HepG2 (cell line): ENCODE data around the gene C1QL2. TPM values are rescaled to one million over a fixed set of nuclear protein-coding genes. Genes with fewer than 3 reads are reported as not detected.

ENCODE experiments used
- ATAC-seq: fragments of 200-7000 bp; cut with Tn5 transposase; 3 replicates; pipeline ENCODE4 v1.9.1; 2020; ENCODE audit warnings: mild to moderate bottlenecking, moderate library complexity
- BruUV-seq: library from RNA; stranded (reverse); fragments of 400-500 nt; replicated peaks from 2 replicates; lab custom pipeline; 2021; lab: Mats Ljungman, UMichigan
- CTCF ChIA-PET: fragments of 300-600 bp; formaldehyde crosslinking; extraction: SDS; loops from one replicate; lab custom pipeline; 2021; ENCODE audit warnings: low total read pairs, inconsistent platforms, low intra/inter-chr PET ratio; lab: Yijun Ruan, JAX
- POLR2A ChIA-PET: fragments of 350-600 bp; sonication (Branson Sonifier 250); formaldehyde crosslinking; loops from one replicate; lab custom pipeline; 2020; ENCODE audit warnings: antibody characterized with exemption, inconsistent platforms; lab: Yijun Ruan, JAX
- DNase-seq: peaks from one replicate; pipeline ENCODE4 v3.0.0-alpha.2; 2015; ENCODE audit warnings: low spot score
- FAIRE-seq: peaks from 3 replicates; lab custom pipeline; 2011; peaks lifted over from hg19 to GRCh38; lab: Jason Lieb, UNC
- H2AFZ ChIP-seq: one replicate; pipeline ENCODE4 v1.6.1; 2011; ENCODE audit warnings: low read length, inconsistent platforms
- H3K27ac ChIP-seq: fragments of 300-600 bp; 3 replicates; pipeline ENCODE4 v1.8.0; 2011; ENCODE audit warnings: mixed run types, mild to moderate bottlenecking, mixed read lengths, low read length, inconsistent platforms; ENCODE audit not compliant: insufficient read depth; ENCODE audit errors: extremely low read length
- H3K27me3 ChIP-seq, 2 experiments: fragments of 200-600 bp in 1 of 2; 2 replicates in 1 of 2; 3 replicates in 1 of 2; pipeline versions ENCODE4 v1.6.0 to v1.8.0; 2011; ENCODE audit warnings: low read length in 2 of 2, mild to moderate bottlenecking in 2 of 2, moderate library complexity in 2 of 2, inconsistent platforms in 1 of 2; ENCODE audit not compliant: insufficient read depth in 2 of 2, control insufficient read depth in 1 of 2
- H3K36me3 ChIP-seq, 2 experiments: fragments of 200-600 bp in 1 of 2; replicated peaks in 1 of 2; 2 replicates in 1 of 2; 3 replicates in 1 of 2; pipeline versions ENCODE4 v1.5.1 to v1.8.0; 2011; ENCODE audit warnings: low read length in 2 of 2, inconsistent platforms in 1 of 2; ENCODE audit not compliant: insufficient read depth in 2 of 2, control insufficient read depth in 1 of 2
- H3K4me1 ChIP-seq: 2 replicates; pipeline ENCODE4 v1.5.1; 2012; ENCODE audit warnings: low read length, inconsistent platforms; ENCODE audit not compliant: insufficient read depth
- H3K4me2 ChIP-seq: 2 replicates; pipeline ENCODE4 v1.6.0; 2011; ENCODE audit warnings: low read depth, low read length, inconsistent platforms
- H3K4me3 ChIP-seq, 3 experiments: fragments of 200-600 bp in 1 of 3; sonication (generic), shearing (Covaris generic) in 1 of 3; replicated peaks in 1 of 3; 2 replicates each; pipeline ENCODE4 v1.5.1; 2011 to 2016; ENCODE audit warnings: low read length in 3 of 3, inconsistent platforms in 2 of 3, low read depth in 2 of 3, mild to moderate bottlenecking in 2 of 3, control low read depth in 1 of 3, mixed read lengths in 1 of 3; ENCODE audit not compliant: insufficient read depth in 1 of 3
- H3K79me2 ChIP-seq: one replicate; pipeline ENCODE4 v1.6.1; 2011; ENCODE audit warnings: low read length, inconsistent platforms; ENCODE audit not compliant: insufficient read depth
- H3K9ac ChIP-seq: 2 replicates; pipeline ENCODE4 v1.6.0; 2011; ENCODE audit warnings: mild to moderate bottlenecking, low read depth, low read length, inconsistent platforms; ENCODE audit not compliant: insufficient read depth
- H3K9me3 ChIP-seq: 2 replicates; pipeline ENCODE4 v1.5.1; 2012; ENCODE audit warnings: mild to moderate bottlenecking, low read length
- H4K20me1 ChIP-seq: 2 replicates; pipeline ENCODE4 v1.6.0; 2011; ENCODE audit warnings: inconsistent platforms, mild to moderate bottlenecking, low read length, moderate library complexity; ENCODE audit not compliant: insufficient read depth
- CC2D1A ChIP-seq: sonication (generic); formaldehyde crosslinking; IDR thresholded peaks from 2 replicates; pipeline ENCODE4 v1.8.1; 2023; ENCODE audit warnings: mild to moderate bottlenecking, missing genetic modification reagents
- FOSL2 ChIP-seq: sonication (generic); formaldehyde crosslinking; IDR thresholded peaks from 2 replicates; pipeline ENCODE4 v1.4.0; 2020; ENCODE audit warnings: missing genetic modification reagents
- HBP1 ChIP-seq: IDR thresholded peaks from 2 replicates; pipeline ENCODE4 v1.6.1; 2016; ENCODE audit warnings: low read depth, control low read depth
- HNF4A ChIP-seq: sonication (generic); formaldehyde crosslinking; IDR thresholded peaks from 2 replicates; pipeline ENCODE4 v1.4.0; 2020; ENCODE audit warnings: missing genetic modification reagents
- HNF4G ChIP-seq, 2 experiments: sonication (generic) in 1 of 2; formaldehyde crosslinking in 1 of 2; IDR thresholded peaks; 2 replicates each; pipeline versions ENCODE4 v1.4.0 to v1.6.1; 2011 to 2020; ENCODE audit warnings: borderline replicate concordance in 2 of 2, low read depth in 2 of 2, mild to moderate bottlenecking in 2 of 2, low read length in 1 of 2, missing genetic modification reagents in 1 of 2, moderate library complexity in 1 of 2
- KLF11 ChIP-seq: IDR thresholded peaks from 2 replicates; pipeline ENCODE4 v1.6.1; 2016; ENCODE audit warnings: missing compliant biosample characterization
- KLF15 ChIP-seq: sonication (generic); formaldehyde crosslinking; IDR thresholded peaks from 2 replicates; pipeline ENCODE4 v1.8.1; 2023; ENCODE audit warnings: borderline replicate concordance, mild to moderate bottlenecking, inconsistent platforms, missing genetic modification reagents, mixed read lengths
- ZBTB43 ChIP-seq: sonication (generic); formaldehyde crosslinking; conservative IDR thresholded peaks from 2 replicates; pipeline ENCODE4 v1.4.0; 2020; ENCODE audit warnings: missing genetic modification reagents
- ZNF281 ChIP-seq: sonication (generic); formaldehyde crosslinking; IDR thresholded peaks from 2 replicates; pipeline ENCODE4 v1.4.0; 2020; ENCODE audit warnings: missing genetic modification reagents, borderline replicate concordance
- ZNF296 ChIP-seq: sonication (generic); formaldehyde crosslinking; conservative IDR thresholded peaks from 2 replicates; pipeline ENCODE4 v1.5.0; 2020; ENCODE audit warnings: mild to moderate bottlenecking, missing genetic modification reagents
- ZNF3 ChIP-seq: IDR thresholded peaks from 2 replicates; pipeline ENCODE4 v1.7.0; 2017; ENCODE audit warnings: inconsistent platforms
- in situ Hi-C: cut with HindIII; loops from 2 replicates; pipeline ENCODE4 v1.10.0; 2017; ENCODE audit warnings: low pct_unique_long_range_greater_than_20kb; ENCODE audit not compliant: extremely low pct_ligation_motif_present
- intact Hi-C: fragments of 100-400 bp; cut with micrococcal nuclease; formaldehyde crosslinking; loops from one replicate; pipeline ENCODE4 v1.10.0; 2022; ENCODE audit not compliant: unreplicated experiment
- polyA plus RNA-seq, 8 experiments: library from polyadenylated mRNA; depleted of rRNA in 3 of 8; stranded (reverse) in 7 of 8; unstranded in 1 of 8; fragments of >200 nt; fragmentation: Illumina TruSeq in 4 of 8; extraction: Trizol in 4 of 8; gene quantifications; 2 replicates each; pipeline versions ENCODE4 v1.2.1 to v1.2.3, GENCODE V29; 2011 to 2016; ENCODE audit warnings: low read depth in 4 of 8, missing spikeins in 1 of 8, mixed read lengths in 1 of 8; ENCODE audit not compliant: insufficient read depth in 1 of 8
- total RNA-seq, 5 experiments: library from RNA; depleted of rRNA; stranded (reverse); fragments of >200 nt; fragmentation: Illumina TruSeq; extraction: Trizol; gene quantifications; 2 replicates each; pipeline ENCODE4 v1.2.3, GENCODE V29; 2016; ENCODE audit warnings: low read depth in 1 of 5
- TF ChIP-seq, protein P1 (sequence below): sonication (generic); formaldehyde crosslinking; IDR thresholded peaks from 2 replicates; pipeline ENCODE4 v1.4.0; 2020; ENCODE audit warnings: missing genetic modification reagents
- TF ChIP-seq, protein P2 (sequence below): sonication (generic); formaldehyde crosslinking; conservative IDR thresholded peaks from 2 replicates; pipeline ENCODE4 v1.8.0; 2022; ENCODE audit warnings: low read depth, missing genetic modification reagents

The C1QL2 gene
- total and polyA plus RNA-seq, 2 of the 13 experiments (the other 11 are each of a cell fraction or from before 2014, with no cell fraction given) = not detected

GRCh38 chr2:119197126-119197405 lies 38.5 kb upstream of the C1QL2 start:
- no peaks in the 10 kb centered on the region for H4K20me1 ChIP-seq
- ATAC-seq = peak; percentile 19
- no peak overlapping the region for H3K4me3 ChIP-seq
- TF ChIP-seq ZNF3 (CRISPR knock-in tag) (no peak), ZNF296 (CRISPR knock-in tag) (no peak), ZNF281 (CRISPR knock-in tag) (peak; percentile 84), ZBTB43 (CRISPR knock-in tag) (no peak), CC2D1A (CRISPR knock-in tag) (no peak), HNF4G (IDR thresholded peaks at IDR 0.05; ENCODE audit: borderline replicate concordance, low read depth, low read length) (peak; percentile 83), HNF4G (CRISPR knock-in tag; IDR thresholded peaks at IDR 0.05; ENCODE audit: borderline replicate concordance, low read depth) (no peak), FOSL2 (peak; percentile 47; the same call in 1 of the 2 replicates), KLF15 (no peak), KLF11 (CRISPR knock-in tag) (no peak), HBP1 (no peak), HNF4A (CRISPR knock-in tag) (peak; percentile 68)
- TF ChIP-seq, protein P1, sequence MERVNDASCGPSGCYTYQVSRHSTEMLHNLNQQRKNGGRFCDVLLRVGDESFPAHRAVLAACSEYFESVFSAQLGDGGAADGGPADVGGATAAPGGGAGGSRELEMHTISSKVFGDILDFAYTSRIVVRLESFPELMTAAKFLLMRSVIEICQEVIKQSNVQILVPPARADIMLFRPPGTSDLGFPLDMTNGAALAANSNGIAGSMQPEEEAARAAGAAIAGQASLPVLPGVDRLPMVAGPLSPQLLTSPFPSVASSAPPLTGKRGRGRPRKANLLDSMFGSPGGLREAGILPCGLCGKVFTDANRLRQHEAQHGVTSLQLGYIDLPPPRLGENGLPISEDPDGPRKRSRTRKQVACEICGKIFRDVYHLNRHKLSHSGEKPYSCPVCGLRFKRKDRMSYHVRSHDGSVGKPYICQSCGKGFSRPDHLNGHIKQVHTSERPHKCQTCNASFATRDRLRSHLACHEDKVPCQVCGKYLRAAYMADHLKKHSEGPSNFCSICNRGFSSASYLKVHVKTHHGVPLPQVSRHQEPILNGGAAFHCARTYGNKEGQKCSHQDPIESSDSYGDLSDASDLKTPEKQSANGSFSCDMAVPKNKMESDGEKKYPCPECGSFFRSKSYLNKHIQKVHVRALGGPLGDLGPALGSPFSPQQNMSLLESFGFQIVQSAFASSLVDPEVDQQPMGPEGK (CRISPR knock-in tag) = peak; percentile 25; the same call in 1 of the 2 replicates
- TF ChIP-seq, protein P2, sequence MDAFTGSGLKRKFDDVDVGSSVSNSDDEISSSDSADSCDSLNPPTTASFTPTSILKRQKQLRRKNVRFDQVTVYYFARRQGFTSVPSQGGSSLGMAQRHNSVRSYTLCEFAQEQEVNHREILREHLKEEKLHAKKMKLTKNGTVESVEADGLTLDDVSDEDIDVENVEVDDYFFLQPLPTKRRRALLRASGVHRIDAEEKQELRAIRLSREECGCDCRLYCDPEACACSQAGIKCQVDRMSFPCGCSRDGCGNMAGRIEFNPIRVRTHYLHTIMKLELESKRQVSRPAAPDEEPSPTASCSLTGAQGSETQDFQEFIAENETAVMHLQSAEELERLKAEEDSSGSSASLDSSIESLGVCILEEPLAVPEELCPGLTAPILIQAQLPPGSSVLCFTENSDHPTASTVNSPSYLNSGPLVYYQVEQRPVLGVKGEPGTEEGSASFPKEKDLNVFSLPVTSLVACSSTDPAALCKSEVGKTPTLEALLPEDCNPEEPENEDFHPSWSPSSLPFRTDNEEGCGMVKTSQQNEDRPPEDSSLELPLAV = no peak
- TF ChIP-seq, all 625 proteins: peak for 5
- no peak overlapping the region for H3K27ac ChIP-seq
- POLR2A ChIA-PET = interaction anchor here (0.9 kb wide), 1 partner anchor 27 kb away, joined by 6 read pairs; the partner anchor contains the start of gene STEAP3
- no TSS peak for BruUV-seq
- CTCF ChIA-PET = no interaction called here
- peaks cover 0 to 3% of the 10 kb centered on the region in 2 experiments; a peak in 1 of 5 replicates for H3K27me3 ChIP-seq
- FAIRE-seq (peak; percentile 62), DNase-seq (peak; percentile 27)
- H3K36me3 ChIP-seq = no peaks in the 10 kb centered on the region
- H3K9ac ChIP-seq = no peak overlapping the region
- in situ Hi-C loops = no loop called here
- intact Hi-C loops = no loop called here
- H3K9me3 ChIP-seq = no peaks in the 10 kb centered on the region
- no peaks in the 10 kb centered on the region for H3K79me2 ChIP-seq
- peaks cover 29% of the 10 kb centered on the region for H3K4me1 ChIP-seq
- H3K4me2 ChIP-seq = no peak overlapping the region
- no peak overlapping the region for H2AFZ ChIP-seq
